NCI-H1092 treated with DMSO at 0.1 percent for 48 hours (cell line): ENCODE measurements around the gene TBC1D22B.
A peak's percentile ranks its signal among the peaks of the same experiment; 100 is the strongest.

Experiments used
- DNase-seq: peaks from one replicate; lab custom pipeline; 2025; lab: John Stamatoyannopoulos, UW

TBC1D22B gene

GRCh38 chr6:37357288-37357687 is 99.7 kb downstream of the TBC1D22B start:
- no peak for DNase-seq

DNA sequence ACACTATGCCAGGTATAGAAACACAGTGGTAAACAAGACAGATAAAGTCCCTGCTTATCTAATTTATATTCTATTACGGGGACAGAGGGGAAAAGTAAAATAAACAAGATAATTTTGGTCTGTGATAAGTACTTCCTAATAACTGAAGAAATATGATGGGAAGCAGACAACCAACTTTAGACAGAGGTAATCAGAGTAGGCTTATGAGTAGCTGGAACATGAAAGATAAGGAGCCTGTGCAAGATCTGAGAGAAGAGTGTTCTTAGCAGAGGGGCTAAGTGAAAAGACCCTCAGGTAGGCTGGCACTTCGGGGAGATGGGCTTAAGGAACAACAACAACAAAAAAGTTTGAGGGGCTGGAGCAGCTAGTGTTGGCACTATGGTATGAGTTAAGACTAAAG is 100.3 kb downstream of the TBC1D22B start:
- no peak for DNase-seq

DNA sequence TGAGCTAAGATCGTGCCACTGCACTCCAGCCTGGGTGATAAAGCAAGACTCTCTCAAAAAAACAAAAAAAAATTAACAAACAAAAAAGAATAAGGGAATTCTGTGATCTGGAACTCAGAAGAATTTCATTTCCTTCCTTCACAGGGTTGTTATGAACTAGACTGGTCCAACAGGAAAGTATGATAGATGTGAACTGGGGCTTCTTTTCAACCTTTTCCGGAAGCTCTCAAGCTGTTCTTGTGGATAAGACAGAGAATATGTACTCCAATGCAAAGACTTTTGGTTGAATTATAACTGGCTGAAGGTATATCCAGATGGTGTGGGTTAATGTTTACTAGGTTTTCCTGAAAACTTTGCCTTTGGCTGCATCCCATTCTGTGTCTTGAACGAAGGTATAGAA is 101.5 kb downstream of the TBC1D22B start:
- no peak for DNase-seq

- DNase-seq, result no peak
Observed at GRCh38 chr6:37362101-37362828, 104.7 kb downstream of the TBC1D22B start.

DNA sequence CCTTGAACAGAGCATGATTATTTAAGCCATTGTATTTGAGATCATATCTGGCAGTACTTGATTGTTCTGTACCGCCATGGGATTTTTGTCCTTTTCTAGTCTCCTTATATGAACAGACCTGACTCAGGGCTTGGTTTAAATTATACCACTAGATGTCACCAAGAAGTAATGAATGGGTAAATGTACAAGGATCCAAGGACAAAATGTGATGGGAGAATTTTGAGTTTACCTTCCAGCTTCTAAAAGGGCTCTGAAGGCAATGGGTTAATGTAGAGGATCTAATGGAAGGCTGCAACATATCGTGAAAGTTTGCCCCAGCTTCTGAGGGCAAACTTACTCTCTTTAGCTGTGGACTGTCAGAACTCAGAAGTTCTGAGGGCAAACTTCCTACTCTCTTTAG is 108.2 kb downstream of the TBC1D22B start:
- DNase-seq, result no peak

DNA sequence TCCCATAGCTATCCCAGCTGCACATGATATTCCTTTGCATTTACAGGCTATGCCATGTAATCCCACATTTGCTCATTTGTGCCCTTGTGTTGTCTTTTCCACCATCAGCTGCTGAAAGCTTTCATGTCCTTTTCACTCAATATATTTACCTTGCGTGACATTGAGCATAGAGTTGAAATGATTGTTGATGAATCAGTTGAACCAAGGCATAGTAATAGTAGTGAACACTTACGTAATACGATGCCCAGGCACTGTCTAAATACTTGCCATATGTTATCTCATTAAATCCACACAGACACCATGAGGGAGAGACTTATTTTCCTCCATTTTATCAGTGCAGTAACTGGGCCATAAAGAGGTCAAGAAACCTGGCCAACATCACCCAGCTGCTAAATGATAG is 109.3 kb downstream of the TBC1D22B start:
- DNase-seq, result no peak

- no peak for DNase-seq
Observed at GRCh38 chr6:37368961-37369320, 111.4 kb downstream of the TBC1D22B start.

- no peak for DNase-seq
Observed at GRCh38 chr6:37369321-37370201, 112.0 kb downstream of the TBC1D22B start.

DNA sequence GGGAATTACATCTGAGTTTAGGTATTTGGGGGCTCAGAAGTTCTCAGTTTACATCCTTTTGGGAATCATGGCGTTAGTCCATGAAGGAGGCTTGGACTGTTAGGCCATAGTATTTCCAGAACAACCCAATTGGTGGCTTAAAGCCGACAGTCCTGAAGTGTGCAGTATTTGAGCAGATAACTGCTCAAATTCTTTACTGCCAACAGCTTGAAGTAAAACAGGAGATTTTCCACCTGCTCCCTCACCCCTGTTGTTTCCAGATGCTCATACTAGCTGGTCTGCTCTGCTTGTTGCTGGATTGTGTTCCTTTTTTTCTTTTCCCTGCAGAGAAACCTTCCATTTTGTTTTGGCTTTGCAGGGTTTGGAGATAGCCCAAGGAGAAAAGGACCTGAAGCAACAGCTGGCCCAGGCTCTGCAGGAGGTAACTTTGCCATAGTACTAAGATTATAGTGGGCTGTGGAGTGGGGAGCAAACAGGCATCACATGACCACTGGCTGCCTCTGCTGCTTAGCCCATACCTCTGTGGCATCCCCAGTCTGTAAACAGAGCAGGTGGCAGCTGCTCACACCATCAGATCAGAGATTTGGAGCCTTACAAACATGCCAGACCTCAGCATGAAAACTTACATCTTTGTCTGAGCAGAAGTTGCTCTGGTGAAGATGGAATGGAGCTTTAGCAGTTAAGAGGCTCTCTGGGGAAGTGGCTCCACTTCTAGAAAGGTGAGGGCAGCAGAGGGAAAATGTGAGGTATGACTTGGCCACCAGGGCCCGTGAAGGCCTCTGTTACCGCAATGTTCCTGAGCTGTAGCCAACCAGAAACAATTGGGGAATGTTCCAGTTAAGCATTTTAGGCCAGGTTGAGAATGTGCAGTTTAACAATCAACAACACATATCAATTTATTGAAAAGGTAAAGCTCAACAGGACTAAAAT is 113.8 kb downstream of the TBC1D22B start:
- no peak for DNase-seq

DNA sequence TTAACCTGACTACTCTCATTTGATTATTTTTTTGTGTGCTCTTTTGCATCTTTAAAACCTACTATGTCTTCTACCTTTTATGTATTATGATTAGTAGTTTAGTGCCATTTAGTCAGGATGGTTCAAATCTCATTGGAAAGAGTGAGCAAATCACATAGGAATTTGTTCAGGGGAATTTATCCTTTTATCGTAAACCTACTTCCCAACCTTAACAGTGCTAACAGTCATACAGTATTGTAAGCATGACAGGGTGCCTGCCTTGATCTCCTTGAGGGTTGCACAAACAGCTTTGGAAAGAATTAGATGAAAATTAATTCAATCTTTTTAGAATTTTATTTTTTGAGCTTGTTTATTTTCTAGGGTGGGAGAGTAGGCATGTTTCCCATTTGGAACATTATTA is 114.5 kb downstream of the TBC1D22B start:
- no peak for DNase-seq

GRCh38 chr6:37373822-37374471 is 116.4 kb downstream of the TBC1D22B start:
- no peak for DNase-seq

DNA sequence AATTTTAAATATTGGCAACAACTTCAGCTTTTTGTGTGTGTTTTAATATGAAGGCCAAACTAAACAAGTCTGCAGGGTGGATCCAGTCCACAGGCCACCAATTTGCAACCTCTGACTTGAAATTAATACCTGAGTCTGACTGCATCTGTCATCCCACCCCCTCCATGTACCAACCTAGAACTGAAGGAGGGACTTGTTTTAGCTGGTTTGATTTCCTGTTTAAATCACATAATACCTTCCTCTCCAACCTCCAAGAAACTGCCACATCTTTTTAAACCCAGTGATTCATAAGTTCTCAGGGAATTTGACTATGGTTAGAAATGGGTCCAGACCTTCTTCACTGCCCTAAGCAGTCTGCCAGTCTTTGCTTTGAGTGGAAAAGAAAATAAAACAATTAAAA is 117.8 kb downstream of the TBC1D22B start:
- no peak for DNase-seq

DNA sequence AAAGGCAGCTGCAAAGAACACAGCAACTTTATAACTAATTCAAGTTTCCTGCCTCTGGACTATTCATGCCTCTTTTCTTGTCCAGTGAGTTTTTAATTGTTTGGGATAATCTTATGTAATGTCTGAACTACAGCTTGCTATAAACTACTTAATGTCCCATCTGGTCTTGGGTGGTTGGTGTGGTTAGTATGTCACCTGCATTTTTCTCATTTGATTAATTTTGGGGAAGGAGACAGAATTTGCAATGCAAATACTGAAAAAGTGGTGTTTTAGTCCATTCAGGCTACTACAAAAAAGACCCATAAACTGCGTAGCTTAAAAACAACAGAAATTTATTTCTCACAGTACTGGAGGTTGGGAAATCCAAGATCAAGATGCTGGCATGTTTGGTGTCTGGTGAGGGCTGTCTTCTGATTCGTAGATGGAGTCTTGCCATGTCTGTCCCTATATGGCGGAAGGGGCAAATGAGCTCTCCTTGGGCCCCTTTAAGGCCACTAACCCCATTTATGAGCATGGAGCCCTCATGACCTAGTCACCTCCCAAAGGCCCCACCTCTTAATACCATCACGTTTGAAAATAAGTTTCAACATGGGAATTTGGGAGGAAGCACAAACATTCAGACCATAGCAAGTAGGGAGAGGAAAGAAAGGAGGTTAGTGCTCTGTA is 118.6 kb downstream of the TBC1D22B start:
- no peak for DNase-seq

DNA sequence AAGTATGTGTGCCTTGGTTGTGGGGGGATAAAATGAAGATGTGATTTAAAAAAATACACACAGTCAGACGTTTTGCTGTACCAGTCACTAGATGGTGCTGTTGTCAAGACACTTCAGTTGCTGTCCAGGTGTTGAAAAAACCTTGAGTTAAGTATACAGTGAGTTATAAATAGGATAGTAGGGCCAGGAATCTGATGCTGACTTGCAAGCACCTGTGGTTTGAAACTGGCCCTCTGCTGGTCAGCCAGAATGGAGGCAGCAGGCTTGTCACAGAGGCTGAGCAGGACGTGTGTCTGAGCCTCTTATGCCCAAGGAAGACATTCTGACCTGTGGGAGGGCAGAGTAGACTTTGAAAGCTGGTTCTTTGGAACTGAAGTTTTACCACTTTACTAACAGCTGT is 124.0 kb downstream of the TBC1D22B start:
- DNase-seq, result peak; percentile 39
